Nephron progenitor cell (in vitro differentiated cells): ENCODE results near the gene ZNF689.
"Not testable (repeated sequence)": the region's sequence is repeated elsewhere in the genome, so short reads cannot be mapped to it uniquely, and the experiment has no call there.

ENCODE experiments used
- DNase-seq: peaks from one replicate; pipeline ENCODE4 v3.0.0; 2021
- H3K27ac Mint-ChIP-seq: 2 replicates; pipeline ENCODE4 v1.8.0; 2021; ENCODE audit warnings: mild to moderate bottlenecking, moderate library complexity, mixed read lengths
- H3K27me3 Mint-ChIP-seq: 2 replicates; pipeline ENCODE4 v1.8.0; 2021; ENCODE audit warnings: mild to moderate bottlenecking, low read depth, mixed read lengths; ENCODE audit not compliant: poor library complexity
- H3K36me3 Mint-ChIP-seq: 2 replicates; pipeline ENCODE4 v1.8.0; 2021; ENCODE audit warnings: low read depth, mixed read lengths
- H3K4me1 Mint-ChIP-seq: 2 replicates; pipeline ENCODE4 v1.8.0; 2021; ENCODE audit warnings: mixed read lengths
- H3K4me3 Mint-ChIP-seq: 2 replicates; pipeline ENCODE4 v1.8.0; 2021; ENCODE audit warnings: mild to moderate bottlenecking, moderate library complexity, mixed read lengths
- H3K9me3 Mint-ChIP-seq: 2 replicates; pipeline ENCODE4 v1.8.0; 2021; ENCODE audit warnings: mild to moderate bottlenecking, moderate library complexity, mixed read lengths
- CTCF ChIP-seq: fragments of 200-600 bp; sonication (generic); IDR thresholded peaks from 2 replicates; pipeline ENCODE4 v1.5.0; 2021; ENCODE audit warnings: antibody characterized with exemption

The ZNF689 gene

GRCh38 chr16:30641378-30641982 lies 31.3 kb upstream of the ZNF689 start:
- H3K27ac Mint-ChIP-seq, result no peak overlapping the region
- H3K36me3 Mint-ChIP-seq, result no peaks in the 10 kb centered on the region
- peaks cover 50% of the 10 kb centered on the region for H3K27me3 Mint-ChIP-seq
- DNase-seq, result no peak
- TF ChIP-seq CTCF, result no peak
- H3K9me3 Mint-ChIP-seq, result no peaks in the 10 kb centered on the region
- H3K4me1 Mint-ChIP-seq, result no peaks in the 10 kb centered on the region
- no peak overlapping the region for H3K4me3 Mint-ChIP-seq

- H3K4me1 Mint-ChIP-seq, result peaks cover 21% of the 10 kb centered on the region
- no peak overlapping the region for H3K4me3 Mint-ChIP-seq
- H3K27ac Mint-ChIP-seq, result no peak overlapping the region
- no peak for DNase-seq
- H3K9me3 Mint-ChIP-seq, result no peaks in the 10 kb centered on the region
- peak; percentile 43 for TF ChIP-seq CTCF
- H3K36me3 Mint-ChIP-seq, result no peaks in the 10 kb centered on the region
- H3K27me3 Mint-ChIP-seq, result peaks cover 25% of the 10 kb centered on the region
Observed at GRCh38 chr16:30637944-30638343, 27.8 kb upstream of the ZNF689 start.

- H3K9me3 Mint-ChIP-seq, H3K36me3 Mint-ChIP-seq, H3K4me3 Mint-ChIP-seq: not testable (repeated sequence)
Observed at GRCh38 chr16:30637139-30637538, 26.9 kb upstream of the ZNF689 start.

DNA sequence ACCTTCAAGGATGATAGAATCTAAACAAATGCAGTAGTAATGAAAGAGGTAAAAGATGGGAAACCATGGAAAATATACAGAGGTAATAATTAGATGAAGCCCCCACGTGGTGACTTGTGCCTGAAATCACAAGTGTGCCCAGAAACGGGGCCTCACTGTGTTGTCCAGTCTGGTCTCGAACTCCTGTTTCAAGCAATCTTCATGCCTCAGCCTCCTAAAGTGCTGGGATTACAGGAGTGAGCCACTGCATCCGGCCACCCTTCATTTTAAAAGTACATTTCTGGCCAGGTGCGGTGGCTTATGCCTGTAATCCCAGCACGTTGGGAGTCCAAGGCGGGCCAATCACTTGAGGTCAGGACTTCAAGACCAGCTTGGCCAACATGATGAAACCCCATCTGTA lies 26.4 kb upstream of the ZNF689 start:
- H3K4me3 Mint-ChIP-seq, result no peak overlapping the region
- DNase-seq, result no peak
- H3K36me3 Mint-ChIP-seq, result no peaks in the 10 kb centered on the region
- TF ChIP-seq CTCF, result no peak
- H3K4me1 Mint-ChIP-seq, result peaks cover 21% of the 10 kb centered on the region
- H3K27ac Mint-ChIP-seq, result no peak overlapping the region
- H3K9me3 Mint-ChIP-seq, result no peaks in the 10 kb centered on the region
- peaks cover 23% of the 10 kb centered on the region for H3K27me3 Mint-ChIP-seq

More at GRCh38 chr16:30637139-30637538, 26.9 kb upstream of the ZNF689 start:
- not testable (repeated sequence) for DNase-seq, H3K27ac Mint-ChIP-seq
- peaks cover 21% of the 10 kb centered on the region for H3K4me1 Mint-ChIP-seq
- peaks cover 23% of the 10 kb centered on the region for H3K27me3 Mint-ChIP-seq

DNA sequence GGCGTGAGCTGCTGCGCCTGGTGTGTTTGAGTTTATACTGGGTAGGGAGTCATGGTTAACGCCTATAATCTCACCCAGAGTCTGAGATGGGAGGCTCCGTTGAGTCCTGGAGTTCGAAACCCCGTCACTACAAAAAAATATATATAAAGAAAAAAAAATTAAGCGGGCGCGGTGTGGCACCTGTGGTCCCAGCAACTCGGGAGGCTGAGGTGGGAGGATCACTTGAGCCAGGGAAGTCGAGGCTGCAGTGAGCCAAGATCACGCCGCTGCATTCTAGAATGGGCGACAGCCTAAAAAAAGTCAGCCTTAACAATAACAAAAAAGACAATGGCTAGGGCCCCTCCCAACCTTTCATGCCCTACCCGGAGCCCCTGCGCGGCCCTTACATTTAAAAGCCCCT lies 23.3 kb upstream of the ZNF689 start:
- peaks cover 9% of the 10 kb centered on the region for H3K27me3 Mint-ChIP-seq
- no peak for DNase-seq
- H3K9me3 Mint-ChIP-seq, result no peaks in the 10 kb centered on the region
- no peaks in the 10 kb centered on the region for H3K36me3 Mint-ChIP-seq
- H3K27ac Mint-ChIP-seq, result no peak overlapping the region
- peak overlapping the region; percentile 93 for H3K4me3 Mint-ChIP-seq
- peaks cover 27% of the 10 kb centered on the region for H3K4me1 Mint-ChIP-seq
- no peak for TF ChIP-seq CTCF

DNA sequence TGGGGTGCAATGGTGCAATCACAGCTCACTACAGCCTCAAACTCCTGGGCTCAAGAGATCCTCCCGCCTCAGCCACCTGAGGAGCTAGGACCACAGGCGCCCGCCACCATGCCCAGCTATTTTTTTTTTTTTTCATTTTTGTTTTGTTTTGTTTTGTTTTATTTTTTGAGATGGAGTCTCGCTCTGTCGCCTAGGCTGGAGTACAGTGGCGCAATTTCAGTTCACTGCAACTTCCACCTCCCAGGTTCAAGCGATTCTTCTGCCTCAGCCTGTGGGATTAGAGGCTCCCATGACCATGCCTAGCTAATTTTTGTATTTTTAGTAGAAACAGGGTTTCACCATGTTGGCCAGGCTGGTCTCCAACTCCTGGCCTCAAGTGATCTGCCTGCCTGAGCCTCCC lies 22.3 kb upstream of the ZNF689 start:
- peaks cover 28% of the 10 kb centered on the region for H3K4me1 Mint-ChIP-seq
- not testable (repeated sequence) for H3K27ac Mint-ChIP-seq, H3K27me3 Mint-ChIP-seq, H3K9me3 Mint-ChIP-seq, H3K4me3 Mint-ChIP-seq, H3K36me3 Mint-ChIP-seq, DNase-seq
